ENCODE measurements around the gene ATP8A2. TPM values are rescaled to one million over a fixed set of nuclear protein-coding genes. Genes with fewer than 3 reads are reported as not detected.

The ATP8A2 gene
- total RNA-seq, 4 donors from 2014 or later: 0.20 to 1.1 (median 0.59) TPM

DNA sequence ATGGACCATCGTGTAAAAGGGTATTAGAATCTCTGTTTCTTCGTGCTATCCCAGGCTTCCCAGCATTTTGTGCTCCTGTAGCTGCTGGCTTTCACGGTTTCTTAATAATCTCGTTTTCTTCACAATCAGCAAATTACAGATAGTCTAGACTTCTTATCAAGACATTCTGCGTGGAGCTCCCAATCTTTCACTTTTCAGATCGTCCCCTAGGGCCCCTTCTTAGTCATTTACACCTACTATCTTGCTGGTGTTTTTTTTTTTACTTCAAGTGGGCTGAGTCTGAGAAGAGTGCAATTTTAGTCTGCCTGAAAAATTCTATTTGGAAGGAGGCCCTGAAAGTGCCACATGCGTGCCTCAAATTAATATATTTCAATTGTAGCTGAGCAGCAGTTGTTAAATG is 404.9 kb downstream of the ATP8A2 start:
- H3K4me1 ChIP-seq: no peaks in the 10 kb centered on the region
- in situ Hi-C loops (cut with MboI; ENCODE audit: low pct_ligation_motif_present in 1 of 4, low pct_unique_long_range_greater_than_20kb in 1 of 4, low sequenced_read_pairs in 3 of 4): no loop called here
- no peaks in the 10 kb centered on the region for H3K9me3 ChIP-seq
- intact Hi-C loops (cut with DNase I; ENCODE audit: low total_unique reads): no loop called here
- WGBS, 2 donors (ENCODE audit: low coverage in 1 of 2): 79 to 83% methylated on average over 7 of the region's 7 CpGs
- H3K27ac ChIP-seq: no peak overlapping the region
- DNase-seq: no peak
- H3K27me3 ChIP-seq: no peaks in the 10 kb centered on the region
- no peaks in the 10 kb centered on the region for H3K36me3 ChIP-seq
- H3K4me3 ChIP-seq: no peak overlapping the region
- TF ChIP-seq, protein P1, sequence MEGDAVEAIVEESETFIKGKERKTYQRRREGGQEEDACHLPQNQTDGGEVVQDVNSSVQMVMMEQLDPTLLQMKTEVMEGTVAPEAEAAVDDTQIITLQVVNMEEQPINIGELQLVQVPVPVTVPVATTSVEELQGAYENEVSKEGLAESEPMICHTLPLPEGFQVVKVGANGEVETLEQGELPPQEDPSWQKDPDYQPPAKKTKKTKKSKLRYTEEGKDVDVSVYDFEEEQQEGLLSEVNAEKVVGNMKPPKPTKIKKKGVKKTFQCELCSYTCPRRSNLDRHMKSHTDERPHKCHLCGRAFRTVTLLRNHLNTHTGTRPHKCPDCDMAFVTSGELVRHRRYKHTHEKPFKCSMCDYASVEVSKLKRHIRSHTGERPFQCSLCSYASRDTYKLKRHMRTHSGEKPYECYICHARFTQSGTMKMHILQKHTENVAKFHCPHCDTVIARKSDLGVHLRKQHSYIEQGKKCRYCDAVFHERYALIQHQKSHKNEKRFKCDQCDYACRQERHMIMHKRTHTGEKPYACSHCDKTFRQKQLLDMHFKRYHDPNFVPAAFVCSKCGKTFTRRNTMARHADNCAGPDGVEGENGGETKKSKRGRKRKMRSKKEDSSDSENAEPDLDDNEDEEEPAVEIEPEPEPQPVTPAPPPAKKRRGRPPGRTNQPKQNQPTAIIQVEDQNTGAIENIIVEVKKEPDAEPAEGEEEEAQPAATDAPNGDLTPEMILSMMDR (IDR thresholded peaks at IDR 0.05): no peak
- TF ChIP-seq POLR2AphosphoS5 (IDR thresholded peaks at IDR 0.05): no peak
- TF ChIP-seq EP300 (IDR thresholded peaks at IDR 0.05; ENCODE audit: low read depth): no peak
- TF ChIP-seq POLR2A (IDR thresholded peaks at IDR 0.05): no peak

DNA sequence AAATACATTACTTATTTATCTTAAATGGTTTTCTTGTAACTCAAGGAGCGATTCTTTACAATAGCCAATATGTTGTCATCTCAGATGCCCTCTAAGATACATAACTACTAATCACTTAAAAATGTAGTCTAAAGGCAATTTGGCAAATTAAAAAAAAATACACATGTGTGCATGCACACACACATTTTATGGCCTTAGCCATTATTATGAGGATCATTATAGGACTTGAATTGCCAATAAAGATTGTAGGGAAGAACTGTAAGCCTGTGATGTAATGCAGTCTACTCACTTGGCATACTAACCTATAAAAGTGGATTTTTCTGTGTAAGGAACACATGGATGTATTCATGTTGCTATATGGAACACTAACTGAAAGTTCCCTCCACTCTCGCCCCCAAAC is 405.7 kb downstream of the ATP8A2 start:
- H3K27me3 ChIP-seq: no peaks in the 10 kb centered on the region
- no peak for DNase-seq
- in situ Hi-C loops (cut with MboI; ENCODE audit: low pct_ligation_motif_present in 1 of 4, low pct_unique_long_range_greater_than_20kb in 1 of 4, low sequenced_read_pairs in 3 of 4): no loop called here
- H3K4me1 ChIP-seq: no peaks in the 10 kb centered on the region
- H3K4me3 ChIP-seq: no peak overlapping the region
- no peak overlapping the region for H3K27ac ChIP-seq
- TF ChIP-seq EP300 (IDR thresholded peaks at IDR 0.05; ENCODE audit: low read depth) (no peak), POLR2A (IDR thresholded peaks at IDR 0.05) (no peak), POLR2AphosphoS5 (IDR thresholded peaks at IDR 0.05) (no peak)
- TF ChIP-seq, protein P1 (IDR thresholded peaks at IDR 0.05): no peak
- WGBS, 2 donors (ENCODE audit: low coverage in 1 of 2): 72 to 75% methylated on average over 2 of the region's 2 CpGs
- intact Hi-C loops (cut with DNase I; ENCODE audit: low total_unique reads): no loop called here
- no peaks in the 10 kb centered on the region for H3K9me3 ChIP-seq
- H3K36me3 ChIP-seq: no peaks in the 10 kb centered on the region

DNA sequence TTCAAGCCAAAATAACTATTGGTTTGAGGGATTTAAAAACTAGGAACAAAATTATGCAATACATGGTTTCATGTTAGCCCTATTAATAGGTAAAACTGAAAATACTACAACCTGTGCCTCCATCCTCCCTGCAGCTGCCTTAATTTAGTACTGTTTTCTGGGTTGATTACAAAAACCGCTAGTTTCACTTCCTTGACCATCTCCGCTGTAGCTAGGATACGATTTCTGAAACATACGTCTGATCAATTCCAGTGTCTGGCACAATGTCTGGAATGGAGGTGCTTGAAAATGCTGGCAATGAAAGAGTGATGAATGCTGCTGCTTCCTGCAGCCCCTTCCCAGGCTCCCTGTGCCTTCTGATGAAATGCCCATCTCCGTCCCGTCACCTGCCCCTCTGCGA is 406.6 kb downstream of the ATP8A2 start:
- H3K4me1 ChIP-seq: no peaks in the 10 kb centered on the region
- no peaks in the 10 kb centered on the region for H3K36me3 ChIP-seq
- intact Hi-C loops (cut with DNase I; ENCODE audit: low total_unique reads): no loop called here
- no peak overlapping the region for H3K4me3 ChIP-seq
- no peak for DNase-seq
- H3K27me3 ChIP-seq: no peaks in the 10 kb centered on the region
- no peaks in the 10 kb centered on the region for H3K9me3 ChIP-seq
- 82 to 93% methylated on average over 7 of the region's 7 CpGs for WGBS, 2 donors (ENCODE audit: low coverage in 1 of 2)
- in situ Hi-C loops (cut with MboI; ENCODE audit: low pct_ligation_motif_present in 1 of 4, low pct_unique_long_range_greater_than_20kb in 1 of 4, low sequenced_read_pairs in 3 of 4): no loop called here
- no peak overlapping the region for H3K27ac ChIP-seq
- no peak for TF ChIP-seq EP300 (IDR thresholded peaks at IDR 0.05; ENCODE audit: low read depth)
- no peak for TF ChIP-seq POLR2AphosphoS5 (IDR thresholded peaks at IDR 0.05)
- TF ChIP-seq, protein P1 (IDR thresholded peaks at IDR 0.05): no peak
- TF ChIP-seq POLR2A (IDR thresholded peaks at IDR 0.05): no peak

DNA sequence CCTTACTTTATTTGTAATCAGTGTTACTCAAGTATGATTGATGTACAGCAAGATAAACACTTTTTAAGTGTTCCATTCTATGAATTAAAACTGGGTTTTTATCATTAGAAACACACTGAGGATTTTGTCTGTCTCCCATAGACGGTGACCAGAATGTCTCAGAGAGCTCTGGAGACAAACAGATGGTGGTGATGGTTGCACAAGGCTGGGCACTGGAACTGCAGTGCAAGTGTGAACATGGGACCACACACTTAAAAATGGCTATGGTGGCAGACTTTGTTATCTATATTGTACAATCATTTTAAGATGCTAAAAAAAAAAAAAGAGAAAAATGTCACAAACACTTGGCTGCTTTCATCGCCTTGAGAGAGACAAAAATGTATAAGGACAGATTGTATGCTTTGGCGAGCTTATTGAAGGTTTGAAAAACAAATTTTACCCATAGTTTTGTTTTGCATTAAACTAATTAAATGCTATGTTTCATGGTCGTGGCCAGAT is 407.1 kb downstream of the ATP8A2 start:
- H3K36me3 ChIP-seq: no peaks in the 10 kb centered on the region
- no peaks in the 10 kb centered on the region for H3K4me1 ChIP-seq
- no peaks in the 10 kb centered on the region for H3K27me3 ChIP-seq
- no peak overlapping the region for H3K27ac ChIP-seq
- in situ Hi-C loops (cut with MboI; ENCODE audit: low pct_ligation_motif_present in 1 of 4, low pct_unique_long_range_greater_than_20kb in 1 of 4, low sequenced_read_pairs in 3 of 4): no loop called here
- no peak for DNase-seq
- intact Hi-C loops (cut with DNase I; ENCODE audit: low total_unique reads): no loop called here
- no peaks in the 10 kb centered on the region for H3K9me3 ChIP-seq
- no peak overlapping the region for H3K4me3 ChIP-seq
- TF ChIP-seq EP300 (IDR thresholded peaks at IDR 0.05; ENCODE audit: low read depth) (no peak), POLR2AphosphoS5 (IDR thresholded peaks at IDR 0.05) (no peak), POLR2A (IDR thresholded peaks at IDR 0.05) (no peak)
- TF ChIP-seq, protein P1 (IDR thresholded peaks at IDR 0.05): no peak
- 72 to 80% methylated on average over 4 of the region's 4 CpGs for WGBS, 2 donors (ENCODE audit: low coverage in 1 of 2)

Data from transverse colon (tissue), 4 donors.